Bronchial epithelial cell (primary cell): ENCODE measurements around the gene SLC4A9. TPM values are rescaled to one million over a fixed set of nuclear protein-coding genes. Genes with fewer than 3 reads are reported as not detected.
A peak's percentile ranks its signal among the peaks of the same experiment; 100 is the strongest.

Source experiments
- DNase-seq: peaks from one replicate; pipeline ENCODE4 v3.0.0-alpha.2; 2010; ENCODE audit warnings: low read depth
- FAIRE-seq: peaks from 2 replicates; lab custom pipeline; 2011; peaks lifted over from hg19 to GRCh38; lab: Jason Lieb, UNC
- H3K27me3 ChIP-seq: 2 replicates; pipeline ENCODE4 v1.5.1; 2011; ENCODE audit warnings: low read length; ENCODE audit not compliant: control insufficient read depth, insufficient read depth
- H3K36me3 ChIP-seq: 2 replicates; pipeline ENCODE4 v1.5.1; 2011; ENCODE audit warnings: low read length; ENCODE audit not compliant: control insufficient read depth, insufficient read depth
- H3K4me3 ChIP-seq: 2 replicates; pipeline ENCODE4 v1.5.1; 2011; ENCODE audit warnings: mild to moderate bottlenecking, low read depth, low read length, control low read depth
- total RNA-seq: library from RNA; depleted of rRNA; stranded (reverse); fragments of >200 nt; gene quantifications from 2 replicates; pipeline ENCODE4 v1.2.1, GENCODE V29; 2014
- TF ChIP-seq, protein P1 (sequence below): IDR thresholded peaks from 2 replicates; pipeline ENCODE4 v1.5.1; 2011; ENCODE audit warnings: mild to moderate bottlenecking, moderate library complexity, low read length, control low read depth, inconsistent platforms; ENCODE audit not compliant: insufficient read depth, severe bottlenecking

The SLC4A9 gene
- total RNA-seq, 1 donor from 2014 or later = not detected

DNA sequence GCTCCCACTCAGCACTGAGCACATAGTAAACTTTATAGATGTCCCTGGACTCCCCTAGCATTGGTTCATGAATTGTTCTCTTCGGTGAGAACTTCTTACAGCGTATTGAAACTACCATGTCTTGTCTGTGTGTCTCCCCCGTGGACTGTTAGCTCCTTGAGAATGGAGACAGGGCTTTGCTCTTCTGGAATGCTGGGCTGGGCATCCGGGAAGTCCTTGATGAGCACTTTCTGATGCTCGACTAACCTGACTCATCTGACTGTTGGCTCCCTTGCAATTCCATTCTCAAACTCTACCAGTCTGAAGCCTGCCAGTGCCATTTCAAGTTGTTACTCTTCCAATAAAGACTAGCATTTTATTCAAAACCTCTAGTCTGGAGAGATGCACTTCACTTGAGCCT, 42.1 kb upstream of the SLC4A9 start:
- H3K36me3 ChIP-seq = no peaks in the 10 kb centered on the region
- no peak overlapping the region for H3K4me3 ChIP-seq
- no peak for FAIRE-seq
- TF ChIP-seq, protein P1, sequence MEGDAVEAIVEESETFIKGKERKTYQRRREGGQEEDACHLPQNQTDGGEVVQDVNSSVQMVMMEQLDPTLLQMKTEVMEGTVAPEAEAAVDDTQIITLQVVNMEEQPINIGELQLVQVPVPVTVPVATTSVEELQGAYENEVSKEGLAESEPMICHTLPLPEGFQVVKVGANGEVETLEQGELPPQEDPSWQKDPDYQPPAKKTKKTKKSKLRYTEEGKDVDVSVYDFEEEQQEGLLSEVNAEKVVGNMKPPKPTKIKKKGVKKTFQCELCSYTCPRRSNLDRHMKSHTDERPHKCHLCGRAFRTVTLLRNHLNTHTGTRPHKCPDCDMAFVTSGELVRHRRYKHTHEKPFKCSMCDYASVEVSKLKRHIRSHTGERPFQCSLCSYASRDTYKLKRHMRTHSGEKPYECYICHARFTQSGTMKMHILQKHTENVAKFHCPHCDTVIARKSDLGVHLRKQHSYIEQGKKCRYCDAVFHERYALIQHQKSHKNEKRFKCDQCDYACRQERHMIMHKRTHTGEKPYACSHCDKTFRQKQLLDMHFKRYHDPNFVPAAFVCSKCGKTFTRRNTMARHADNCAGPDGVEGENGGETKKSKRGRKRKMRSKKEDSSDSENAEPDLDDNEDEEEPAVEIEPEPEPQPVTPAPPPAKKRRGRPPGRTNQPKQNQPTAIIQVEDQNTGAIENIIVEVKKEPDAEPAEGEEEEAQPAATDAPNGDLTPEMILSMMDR = no peak
- peak; percentile 82 for DNase-seq
- H3K27me3 ChIP-seq = no peaks in the 10 kb centered on the region

DNA sequence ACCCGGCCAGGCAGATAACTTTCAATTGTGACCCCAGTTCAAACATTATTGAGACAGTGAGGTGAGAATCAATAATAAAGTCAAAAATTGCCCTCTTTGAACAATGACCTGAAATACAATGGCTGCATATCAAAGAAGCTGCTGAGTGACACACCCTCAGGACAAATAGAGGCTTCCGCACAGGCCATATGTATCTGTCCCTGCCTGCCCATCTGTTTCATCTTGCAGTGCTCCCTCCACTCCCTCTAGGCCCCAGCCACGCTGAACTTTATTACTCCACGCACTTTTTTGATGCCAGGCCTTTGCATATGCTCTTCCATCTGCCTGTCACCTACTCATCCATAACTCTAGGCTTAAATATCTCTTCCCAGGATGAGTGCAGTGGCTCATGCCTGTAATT, 41.2 kb upstream of the SLC4A9 start:
- H3K27me3 ChIP-seq = no peaks in the 10 kb centered on the region
- FAIRE-seq = no peak
- no peaks in the 10 kb centered on the region for H3K36me3 ChIP-seq
- TF ChIP-seq, protein P1 = no peak
- no peak overlapping the region for H3K4me3 ChIP-seq
- no peak for DNase-seq

DNA sequence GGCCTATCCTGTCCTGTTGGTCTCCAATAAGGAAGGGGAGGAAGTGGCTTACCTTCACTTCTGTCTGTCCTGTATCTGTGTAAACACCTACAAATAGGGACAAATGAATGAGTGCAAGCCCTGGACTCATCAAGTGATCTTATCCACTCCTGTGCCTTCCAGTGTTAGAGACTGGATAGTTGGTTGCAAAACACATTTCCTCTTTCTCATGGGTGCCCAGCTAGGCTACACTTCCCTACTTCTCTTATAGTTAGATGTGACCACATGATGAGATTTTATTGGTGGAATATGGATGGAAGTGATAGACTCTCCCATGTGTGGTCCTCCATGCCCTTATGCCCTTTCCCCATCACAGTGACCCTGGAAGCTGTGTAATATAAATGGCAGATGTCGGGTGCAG, 40.2 kb upstream of the SLC4A9 start:
- H3K4me3 ChIP-seq = no peak overlapping the region
- no peaks in the 10 kb centered on the region for H3K36me3 ChIP-seq
- TF ChIP-seq, protein P1 = no peak
- no peaks in the 10 kb centered on the region for H3K27me3 ChIP-seq
- FAIRE-seq (no peak), DNase-seq (no peak)

DNA sequence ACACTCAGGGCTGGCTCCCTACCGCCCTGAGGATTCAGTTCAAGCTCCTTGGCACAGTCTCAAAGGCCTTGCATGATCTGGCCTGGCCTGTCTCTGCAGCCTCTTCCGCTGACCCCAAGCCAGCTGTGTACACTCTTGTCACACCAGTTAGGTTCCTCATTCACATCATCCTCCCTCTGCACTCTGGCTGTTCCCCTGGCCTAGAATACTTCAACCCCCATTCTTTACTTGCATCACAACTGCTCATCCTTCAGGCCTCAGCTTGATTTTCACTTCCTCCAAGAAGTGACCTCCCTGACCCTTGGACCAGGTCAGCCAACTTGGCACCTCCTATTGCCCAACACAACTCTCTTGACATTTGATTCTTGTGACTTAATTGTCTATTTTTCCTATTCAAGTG, 38.2 kb upstream of the SLC4A9 start:
- TF ChIP-seq, protein P1 = no peak
- no peaks in the 10 kb centered on the region for H3K36me3 ChIP-seq
- no peak overlapping the region for H3K4me3 ChIP-seq
- H3K27me3 ChIP-seq = no peaks in the 10 kb centered on the region
- DNase-seq = no peak
- no peak for FAIRE-seq

DNA sequence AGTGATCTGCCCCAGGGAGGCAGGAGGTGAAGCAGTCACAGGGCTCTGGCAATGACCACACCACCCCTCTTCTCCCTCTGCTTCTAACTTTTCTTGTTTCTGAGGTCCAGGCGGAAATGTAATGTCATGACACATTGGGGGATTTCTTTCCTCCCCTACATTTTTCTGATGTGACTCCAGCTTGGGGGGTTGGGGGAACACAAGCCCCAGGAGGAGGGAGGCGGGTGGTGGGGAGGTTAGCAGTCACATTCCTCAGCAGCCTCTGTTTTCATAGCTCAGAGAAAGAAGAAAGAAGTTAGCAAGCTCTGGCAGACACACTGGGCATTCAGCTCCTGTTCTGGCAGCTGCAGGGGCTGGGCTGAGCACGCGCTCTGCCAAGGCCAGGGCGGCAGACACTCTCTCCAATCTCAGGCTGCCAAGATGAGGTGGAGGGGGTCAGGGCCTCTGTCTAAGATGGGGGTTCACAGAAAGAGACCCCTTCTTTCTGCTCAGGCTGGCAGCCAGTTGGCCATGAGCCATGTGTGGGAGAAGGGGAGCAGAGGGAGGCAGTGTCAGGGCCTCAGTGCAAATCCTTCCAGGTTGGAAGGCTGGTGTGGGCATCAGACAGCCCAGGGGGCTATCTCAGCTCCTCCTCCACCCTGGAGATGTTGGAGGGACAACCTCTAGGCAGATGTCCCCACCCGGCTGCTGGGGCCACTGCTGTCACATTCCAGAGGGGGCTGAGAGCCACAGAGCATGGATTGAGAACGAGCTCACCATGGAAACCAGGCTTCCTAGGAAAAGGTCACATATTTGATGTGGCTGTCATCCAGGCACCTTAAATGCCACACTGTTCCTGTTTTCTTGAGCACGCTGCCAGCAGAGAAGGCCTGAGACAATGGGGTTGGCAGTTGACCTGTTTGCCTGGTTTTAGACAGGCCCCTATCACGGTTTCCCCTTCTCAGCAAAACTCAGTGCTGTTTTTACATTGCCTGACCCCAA, 37.0 kb upstream of the SLC4A9 start:
- no peak for FAIRE-seq
- H3K36me3 ChIP-seq = no peaks in the 10 kb centered on the region
- H3K27me3 ChIP-seq = no peaks in the 10 kb centered on the region
- TF ChIP-seq, protein P1 = no peak
- no peak overlapping the region for H3K4me3 ChIP-seq
- DNase-seq = peak; percentile 87
